NCI-H128 (cell line): ENCODE measurements around the gene CAPZA1.
"Not testable (repeated sequence)": the region's sequence is repeated elsewhere in the genome, so short reads cannot be mapped to it uniquely, and the experiment has no call there.

ENCODE experiments used
- DNase-seq: peaks from one replicate; lab custom pipeline; 2025; ENCODE audit not compliant: unreplicated experiment; lab: John Stamatoyannopoulos, UW

CAPZA1 gene

DNA sequence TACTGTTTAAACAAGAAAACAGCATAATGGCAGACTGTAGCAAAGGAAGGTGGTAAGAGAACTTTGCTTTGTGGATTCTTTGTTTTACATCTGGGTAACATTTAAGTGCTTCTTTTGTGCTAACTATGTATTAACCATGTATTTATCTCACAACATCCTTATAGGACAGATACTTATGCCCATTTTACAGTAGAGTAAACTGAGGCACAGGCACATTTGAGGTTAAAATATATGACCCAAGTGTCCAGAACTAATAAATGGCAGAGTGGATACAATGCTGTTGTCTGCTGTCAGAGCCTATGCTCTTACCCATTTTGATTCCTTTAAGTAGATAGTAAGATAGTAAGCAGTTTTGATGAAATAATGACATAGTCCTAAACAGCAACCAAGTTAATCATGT is 7.3 kb downstream of the CAPZA1 start:
- no peak for DNase-seq

DNA sequence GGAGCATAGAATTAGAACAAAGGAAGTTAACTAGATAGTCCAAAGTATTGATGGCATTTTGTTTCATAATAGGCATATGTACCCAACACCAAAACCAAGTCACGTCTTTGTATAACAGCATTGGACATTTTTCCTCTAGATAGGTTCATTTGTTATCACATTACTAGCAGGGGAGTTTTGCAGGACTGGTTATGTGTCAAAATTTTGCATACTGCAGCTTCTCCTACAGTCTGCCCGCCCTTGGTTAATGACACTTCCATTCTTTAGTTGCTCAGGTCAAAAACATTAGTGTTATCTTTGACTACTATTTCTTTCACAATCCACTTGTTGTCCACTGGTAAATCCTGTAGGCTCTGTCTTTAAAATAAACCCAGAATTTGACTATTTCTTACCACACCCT is 8.9 kb downstream of the CAPZA1 start:
- no peak for DNase-seq

DNA sequence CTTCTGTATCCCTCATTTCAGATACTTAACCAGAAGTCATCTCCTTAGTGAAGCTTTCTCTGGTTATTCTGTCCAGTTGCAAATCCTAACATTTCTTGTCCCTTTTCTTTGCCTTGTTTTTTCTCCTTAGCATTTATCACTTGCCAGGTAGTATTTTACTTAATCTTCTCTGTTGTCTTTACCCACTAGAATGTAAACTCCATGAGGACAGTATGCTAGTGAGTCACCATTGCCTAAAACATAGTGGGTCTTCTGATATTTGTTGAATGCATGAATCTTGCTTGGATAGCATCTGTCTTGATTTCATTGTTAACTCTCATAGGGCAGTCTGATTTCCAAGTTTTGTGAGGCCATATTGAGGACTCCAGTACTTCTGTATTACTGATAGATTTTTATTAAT is 9.6 kb downstream of the CAPZA1 start:
- no peak for DNase-seq

GRCh38 chr1:112633628-112634027 is 14.0 kb downstream of the CAPZA1 start:
- no peak for DNase-seq

- DNase-seq, result no peak
Measured at GRCh38 chr1:112634367-112634766, 14.7 kb downstream of the CAPZA1 start.

GRCh38 chr1:112636056-112636455 is 16.4 kb downstream of the CAPZA1 start:
- DNase-seq, result no peak

DNA sequence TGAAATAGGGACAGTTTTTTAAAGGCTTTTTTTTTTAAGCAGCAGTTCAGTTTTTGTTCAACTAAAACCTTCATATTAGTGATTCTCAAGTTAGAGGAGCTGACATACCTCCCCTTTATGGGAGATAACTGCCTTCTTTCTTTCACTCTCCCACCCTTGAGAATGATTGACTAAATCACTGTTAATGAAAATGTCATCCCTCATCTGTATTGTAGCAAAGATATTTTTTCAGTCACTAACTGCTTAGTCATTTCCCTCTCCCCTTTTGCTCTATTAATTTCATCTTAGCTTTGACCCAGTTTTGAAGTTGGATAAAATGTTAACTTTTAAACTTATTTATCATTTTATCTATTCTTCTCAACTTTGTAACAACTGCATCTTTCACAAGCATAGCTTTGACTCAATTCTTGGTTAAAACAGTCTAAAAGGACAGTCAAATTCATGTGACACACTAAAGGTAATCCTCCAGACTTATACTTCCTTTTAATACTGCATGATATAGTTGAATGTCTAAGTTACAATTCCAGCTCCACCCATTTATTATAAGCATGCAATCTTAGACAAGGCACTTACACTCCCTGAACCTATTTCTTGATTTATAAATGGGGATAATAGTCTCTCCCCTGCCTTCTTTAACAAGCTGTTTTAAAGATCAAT is 17.1 kb downstream of the CAPZA1 start:
- no peak for DNase-seq

DNA sequence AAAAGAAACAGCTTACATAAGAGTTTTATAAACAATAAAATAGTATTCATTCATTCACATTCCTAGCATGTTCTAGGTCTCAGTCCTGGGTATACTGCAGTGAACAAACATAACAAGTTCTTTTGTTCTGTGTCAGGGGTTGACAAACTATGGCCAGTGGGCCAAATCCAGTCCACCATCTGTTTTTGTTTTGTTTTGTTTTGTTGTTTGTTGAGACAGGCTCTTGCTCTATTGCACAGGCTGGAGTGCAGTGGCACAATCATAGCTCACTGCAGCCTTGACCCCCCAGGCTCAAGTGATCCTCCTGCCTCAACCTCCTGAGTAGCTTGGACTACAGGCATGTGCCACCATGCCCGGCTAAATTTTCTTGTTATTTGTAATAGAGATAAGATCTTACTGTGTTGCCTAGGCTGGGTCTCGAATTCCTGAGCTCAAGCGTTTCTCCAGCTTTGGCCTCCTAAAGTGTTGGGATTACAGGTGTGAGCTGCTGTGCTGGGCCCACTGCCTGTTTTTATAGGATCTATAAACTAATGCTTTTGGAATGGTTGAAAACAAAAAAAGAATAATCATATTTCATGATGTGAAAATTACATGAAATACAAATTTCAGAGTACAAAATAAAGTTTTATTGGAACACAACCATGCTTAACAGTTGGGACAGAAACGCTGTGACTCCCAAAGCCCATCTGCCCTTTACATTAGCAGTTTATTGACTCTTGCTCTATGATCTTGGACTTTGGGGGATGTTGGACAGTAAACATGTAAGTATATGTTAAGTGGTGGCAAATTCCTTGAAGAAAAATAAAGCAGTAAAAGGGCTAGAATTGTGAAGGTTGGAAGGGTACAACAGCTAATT is 17.9 kb downstream of the CAPZA1 start:
- DNase-seq, result no peak

GRCh38 chr1:112638110-112638428 is 18.4 kb downstream of the CAPZA1 start:
- no peak for DNase-seq

DNA sequence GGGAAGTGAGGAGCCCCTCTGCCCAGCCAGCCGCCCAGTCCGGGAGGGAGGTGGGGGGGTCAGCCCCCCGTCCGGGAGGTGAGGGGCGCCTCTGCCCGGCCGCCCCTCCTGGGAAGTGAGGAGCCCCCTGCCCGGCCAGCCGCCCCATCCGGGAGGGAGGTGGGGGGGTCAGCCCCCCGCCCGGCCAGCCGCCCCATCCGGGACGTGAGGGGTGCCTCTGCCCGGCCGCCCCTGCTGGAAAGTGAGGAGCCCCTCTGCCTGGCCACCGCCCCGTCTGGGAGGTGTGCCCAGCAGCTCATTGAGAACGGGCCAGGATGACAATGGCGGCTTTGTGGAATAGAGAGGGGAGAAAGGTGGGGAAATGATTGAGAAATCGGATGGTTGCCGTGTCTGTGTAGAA is 20.8 kb downstream of the CAPZA1 start:
- not testable (repeated sequence) for DNase-seq

- no peak for DNase-seq
Measured at GRCh38 chr1:112643080-112643479, 23.4 kb downstream of the CAPZA1 start.

- no peak for DNase-seq
Measured at GRCh38 chr1:112646225-112646624, 26.6 kb downstream of the CAPZA1 start.

GRCh38 chr1:112651205-112651604 is 31.6 kb downstream of the CAPZA1 start:
- DNase-seq, result no peak

DNA sequence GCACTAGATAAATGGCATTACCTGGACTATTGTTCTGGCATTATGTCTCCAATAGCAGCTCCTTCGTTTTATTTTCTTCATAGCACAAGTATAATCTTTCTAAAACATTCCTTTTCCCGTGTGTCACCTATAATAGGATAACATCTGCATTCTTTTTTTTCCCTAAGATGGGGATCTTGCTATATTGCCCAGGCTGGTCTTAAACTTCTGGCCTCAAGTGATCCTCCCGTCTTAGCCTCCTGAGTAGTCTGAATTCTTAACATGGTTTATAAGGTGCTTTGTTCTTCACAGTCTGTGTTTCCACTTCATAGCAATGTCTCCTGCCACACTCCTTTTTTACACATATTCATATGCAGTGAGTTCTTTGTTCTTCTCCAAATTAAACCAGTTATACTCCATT is 46.2 kb downstream of the CAPZA1 start:
- DNase-seq, result no peak

DNA sequence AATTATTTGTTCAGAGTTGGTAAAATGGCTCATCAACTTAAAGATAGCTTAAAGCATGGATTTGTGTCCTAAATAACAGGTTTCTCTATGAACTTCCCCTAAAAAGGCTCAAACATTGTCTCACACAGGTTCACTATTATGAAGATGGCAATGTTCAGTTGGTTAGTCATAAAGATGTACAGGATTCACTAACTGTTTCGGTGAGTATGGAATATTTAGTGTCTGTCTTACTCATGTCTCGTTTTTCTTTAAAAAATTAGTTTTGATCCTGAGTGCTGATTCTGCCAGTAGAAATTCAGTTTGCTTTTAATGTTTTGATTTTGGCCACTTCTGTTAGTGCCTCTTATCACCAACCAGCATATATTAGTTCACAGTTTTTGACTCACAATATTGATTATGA is 47.3 kb downstream of the CAPZA1 start:
- DNase-seq, result no peak

DNA sequence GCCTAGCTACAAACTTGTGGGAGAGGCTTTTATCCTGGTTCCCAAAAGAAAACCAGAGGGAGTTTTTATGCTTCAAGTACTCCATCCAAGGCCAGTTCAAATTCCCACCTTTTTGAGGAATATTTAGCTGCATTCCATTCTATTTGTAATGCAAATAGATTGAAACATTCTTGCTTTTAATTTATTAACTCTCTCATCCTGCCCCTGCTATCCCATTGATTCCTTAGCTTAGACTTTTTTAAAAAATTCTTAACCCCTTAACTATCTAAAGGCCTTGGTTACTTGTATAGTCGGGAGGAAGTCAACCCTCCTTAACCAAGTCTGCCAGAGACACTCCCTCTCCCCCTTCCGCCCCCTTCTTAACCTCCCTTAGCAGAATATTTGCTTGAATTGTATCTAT is 52.4 kb downstream of the CAPZA1 start:
- no peak for DNase-seq

GRCh38 chr1:112672842-112673241 is 53.2 kb downstream of the CAPZA1 start:
- no peak for DNase-seq

DNA sequence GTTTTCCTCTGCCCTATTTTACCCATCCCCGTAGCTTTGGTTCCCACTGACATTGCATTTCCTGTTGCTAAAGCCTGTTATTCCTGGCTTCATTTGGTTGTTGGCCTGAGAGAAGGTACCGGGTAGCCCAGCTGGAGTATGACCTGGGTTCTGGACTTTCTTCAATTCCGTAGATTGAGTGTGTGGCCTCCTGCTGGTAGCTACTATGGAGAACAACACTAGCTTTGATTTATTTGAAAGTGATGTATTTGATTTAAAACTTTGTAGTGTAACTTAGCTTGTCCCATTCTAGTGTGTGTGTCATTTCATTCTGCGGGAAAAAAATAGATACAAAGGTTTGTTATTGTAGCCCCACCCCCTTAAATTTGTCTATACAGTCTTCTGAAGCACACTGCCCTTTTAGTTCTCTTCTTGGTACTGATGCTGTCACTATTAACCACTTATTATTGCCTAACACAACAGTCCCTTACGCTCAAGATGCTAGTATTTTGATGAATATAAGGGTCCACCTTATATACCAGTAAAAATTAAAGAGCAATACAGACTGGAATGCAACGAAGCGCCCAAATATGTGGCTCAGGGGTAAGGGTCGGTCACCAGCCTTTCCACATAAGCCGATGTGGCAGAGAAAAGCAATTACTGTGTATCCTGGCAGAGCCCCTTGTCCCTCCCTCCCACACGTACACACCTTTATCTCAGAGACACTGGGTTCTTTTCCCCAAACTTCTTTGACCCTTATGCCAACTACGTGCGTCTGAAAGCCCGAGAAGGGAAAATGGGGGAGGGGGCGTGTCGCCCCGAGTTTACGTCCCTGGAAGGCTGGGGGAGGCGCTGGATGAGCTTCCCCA is 54.2 kb downstream of the CAPZA1 start:
- no peak for DNase-seq

- DNase-seq, result no peak
Measured at GRCh38 chr1:112674440-112674985, 54.9 kb downstream of the CAPZA1 start, which contains the start of gene MOV10. Gene MOV10, plus strand, starts transcription at chr1:112674659. Its CDS starts 254 bp downstream, at chr1:112674913.

DNA sequence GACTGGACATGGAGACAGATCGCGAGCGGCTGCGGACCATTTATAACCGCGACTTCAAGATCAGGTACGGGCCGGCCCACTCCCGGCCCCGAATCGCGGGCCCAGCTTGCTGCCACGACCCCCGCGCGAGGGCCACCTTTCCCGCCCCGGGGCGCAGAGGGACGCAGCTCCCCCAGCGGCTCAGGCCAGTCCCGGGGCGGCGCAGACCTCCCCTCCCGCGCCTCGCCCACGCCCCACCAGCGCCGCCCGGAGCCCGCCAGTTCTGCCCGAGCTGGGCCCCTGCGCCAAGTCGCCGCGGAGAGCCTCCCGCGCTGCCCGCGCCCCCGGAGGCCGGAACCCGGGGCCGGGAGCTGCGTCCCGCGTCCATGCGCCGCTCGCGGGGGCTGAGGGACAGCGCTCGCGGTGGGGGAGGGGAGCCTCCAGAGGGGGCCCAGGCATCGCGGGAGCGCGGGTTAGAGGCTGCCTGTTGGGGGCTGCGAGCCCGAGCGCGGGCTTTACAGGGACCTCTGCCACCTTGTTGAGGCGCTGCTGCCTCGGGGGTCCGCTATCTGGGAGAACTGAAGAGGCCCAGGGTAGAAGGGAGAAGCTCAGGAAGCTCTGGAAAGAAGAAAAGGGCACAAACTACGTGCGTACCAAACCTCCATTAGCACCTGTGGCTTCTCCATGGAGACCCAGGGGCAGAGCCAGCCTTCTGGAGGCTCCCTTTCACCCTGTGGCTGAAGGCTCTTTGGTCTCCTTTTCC is 55.5 kb downstream of the CAPZA1 start:
- peak; percentile 22 for DNase-seq
